ENCODE data around the gene PKMYT1.
A peak's percentile ranks its signal among the peaks of the same experiment; 100 is the strongest.

The PKMYT1 gene

DNA sequence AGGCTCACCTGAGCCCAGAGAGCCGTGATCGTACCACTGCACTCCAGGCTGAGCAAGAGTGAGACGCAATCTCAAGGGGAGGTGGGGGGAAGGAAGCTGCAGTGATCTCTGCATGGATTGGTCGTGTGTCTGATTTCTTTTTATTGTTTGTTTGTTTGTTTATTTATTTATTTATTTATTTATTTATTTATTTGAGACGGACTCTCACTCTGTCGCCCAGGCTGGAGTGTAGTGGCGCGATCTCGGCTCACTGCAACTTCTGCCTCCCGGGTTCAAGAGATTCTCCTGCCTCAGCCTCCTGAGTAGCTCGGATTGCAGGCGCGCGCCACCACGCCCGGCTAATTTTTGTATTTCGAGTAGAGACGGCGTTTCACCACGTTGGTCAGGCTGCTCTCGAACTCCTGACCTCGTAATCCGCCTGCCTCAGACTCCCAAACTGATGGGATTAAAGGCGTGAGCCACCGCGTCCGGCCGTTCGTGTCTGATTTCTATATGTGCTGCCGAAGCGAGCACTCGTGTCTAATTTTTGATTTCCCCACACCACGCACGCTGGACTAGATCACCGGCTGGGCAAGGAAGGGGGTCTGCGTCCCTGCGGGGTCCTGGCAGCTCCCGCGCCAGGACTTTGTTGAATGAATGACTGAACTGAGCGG, 39.5 kb upstream of the PKMYT1 start:
- TF ChIP-seq, protein P1, sequence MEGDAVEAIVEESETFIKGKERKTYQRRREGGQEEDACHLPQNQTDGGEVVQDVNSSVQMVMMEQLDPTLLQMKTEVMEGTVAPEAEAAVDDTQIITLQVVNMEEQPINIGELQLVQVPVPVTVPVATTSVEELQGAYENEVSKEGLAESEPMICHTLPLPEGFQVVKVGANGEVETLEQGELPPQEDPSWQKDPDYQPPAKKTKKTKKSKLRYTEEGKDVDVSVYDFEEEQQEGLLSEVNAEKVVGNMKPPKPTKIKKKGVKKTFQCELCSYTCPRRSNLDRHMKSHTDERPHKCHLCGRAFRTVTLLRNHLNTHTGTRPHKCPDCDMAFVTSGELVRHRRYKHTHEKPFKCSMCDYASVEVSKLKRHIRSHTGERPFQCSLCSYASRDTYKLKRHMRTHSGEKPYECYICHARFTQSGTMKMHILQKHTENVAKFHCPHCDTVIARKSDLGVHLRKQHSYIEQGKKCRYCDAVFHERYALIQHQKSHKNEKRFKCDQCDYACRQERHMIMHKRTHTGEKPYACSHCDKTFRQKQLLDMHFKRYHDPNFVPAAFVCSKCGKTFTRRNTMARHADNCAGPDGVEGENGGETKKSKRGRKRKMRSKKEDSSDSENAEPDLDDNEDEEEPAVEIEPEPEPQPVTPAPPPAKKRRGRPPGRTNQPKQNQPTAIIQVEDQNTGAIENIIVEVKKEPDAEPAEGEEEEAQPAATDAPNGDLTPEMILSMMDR (IDR thresholded peaks at IDR 0.05; ENCODE audit: insufficient read depth, low read length, poor library complexity, severe bottlenecking) = no peak
- no peak for DNase-seq (ENCODE audit: extremely low read depth, insufficient read length)
- no peaks in the 10 kb centered on the region; the same call in 1 of the 2 replicates for H3K27me3 ChIP-seq (replicated peaks; ENCODE audit: control insufficient read depth, insufficient read depth, low read length)

DNA sequence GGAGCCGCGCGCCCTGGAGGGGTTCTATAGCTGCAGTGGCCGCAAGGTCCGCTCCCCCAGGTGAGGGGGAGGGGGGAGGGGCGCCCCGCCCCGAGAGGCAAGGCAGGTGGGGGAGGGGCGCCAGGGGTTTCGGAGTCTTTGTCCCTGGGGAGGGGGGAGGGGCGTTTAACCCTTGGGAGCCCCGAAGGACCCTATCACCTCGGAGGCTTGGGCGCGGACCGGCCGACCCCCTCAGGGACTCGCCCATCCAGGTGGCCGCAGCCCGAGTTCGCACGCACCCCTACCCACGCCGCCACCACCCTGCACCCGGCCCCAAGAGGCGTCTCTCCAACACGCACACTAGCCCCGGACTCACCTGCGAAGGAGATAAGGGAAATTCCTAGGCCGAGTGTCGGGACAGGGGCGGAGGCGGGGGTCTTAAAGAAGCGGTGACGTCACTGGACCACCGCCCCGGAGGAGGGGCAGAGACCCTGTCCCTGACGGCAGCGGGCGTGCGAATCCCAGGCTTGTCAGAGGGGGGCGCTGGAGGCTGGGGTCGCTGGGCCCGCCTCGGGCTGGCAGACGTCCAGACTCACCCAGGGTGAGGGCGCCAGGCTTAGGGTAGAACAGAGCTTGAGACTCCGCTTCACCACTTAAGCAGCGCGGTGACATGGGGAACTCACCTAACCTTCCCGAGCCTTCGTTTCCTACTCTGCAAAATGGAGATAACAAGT, 37.7 kb upstream of the PKMYT1 start, which contains the start of gene CLDN6:
CLDN6 (minus strand) TSS at position 390 of the 713 bp plus-strand sequence. CDS start 2,162 bp downstream, outside the sequence.
- no peak within 1 kb of the TSS for H3K4me3 ChIP-seq (replicated peaks; ENCODE audit: low read depth, low read length)
- TF ChIP-seq, protein P1 (IDR thresholded peaks at IDR 0.05; ENCODE audit: insufficient read depth, low read length, poor library complexity, severe bottlenecking) = peak; percentile 29
- H3K27me3 ChIP-seq (replicated peaks; ENCODE audit: control insufficient read depth, insufficient read depth, low read length) = no peaks in the 10 kb centered on the region; the same call in none of the 2 replicates
- H3K36me3 ChIP-seq (ENCODE audit: control insufficient read depth, insufficient read depth, low read length) = no peaks in the 10 kb centered on the region
- no peak for DNase-seq (ENCODE audit: extremely low read depth, insufficient read length)

More for the DNA sequence above, 39.5 kb upstream of the PKMYT1 start:
- no peaks in the 10 kb centered on the region for H3K36me3 ChIP-seq (ENCODE audit: control insufficient read depth, insufficient read depth, low read length)
- peak overlapping the region; percentile 58 for H3K4me3 ChIP-seq (replicated peaks; ENCODE audit: low read depth, low read length)

DNA sequence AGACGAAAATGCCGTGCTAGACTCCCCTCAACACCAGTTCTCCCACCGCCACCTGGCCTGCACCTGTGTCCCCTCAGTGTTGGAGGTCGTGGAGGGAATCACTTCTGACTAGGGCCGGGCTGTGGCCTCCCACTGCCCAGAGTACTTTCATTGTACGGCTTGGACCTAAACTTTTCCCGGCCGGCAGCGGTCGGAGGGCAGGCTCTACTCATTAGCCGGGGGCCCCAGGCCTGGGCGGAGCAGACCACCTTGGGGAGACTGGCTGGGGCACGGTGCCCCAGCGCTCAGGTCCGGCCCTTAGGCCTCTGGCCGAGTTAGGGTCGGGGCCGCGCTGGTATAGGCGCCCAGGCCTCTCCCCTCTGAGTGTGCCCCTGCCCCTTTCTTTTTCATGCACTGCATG, 37.1 kb upstream of the PKMYT1 start:
- H3K36me3 ChIP-seq (ENCODE audit: control insufficient read depth, insufficient read depth, low read length) = no peaks in the 10 kb centered on the region
- no peak for DNase-seq (ENCODE audit: extremely low read depth, insufficient read length)
- TF ChIP-seq, protein P1 (IDR thresholded peaks at IDR 0.05; ENCODE audit: insufficient read depth, low read length, poor library complexity, severe bottlenecking) = no peak
- no peak overlapping the region for H3K4me3 ChIP-seq (replicated peaks; ENCODE audit: low read depth, low read length)
- no peaks in the 10 kb centered on the region; the same call in none of the 2 replicates for H3K27me3 ChIP-seq (replicated peaks; ENCODE audit: control insufficient read depth, insufficient read depth, low read length)

DNA sequence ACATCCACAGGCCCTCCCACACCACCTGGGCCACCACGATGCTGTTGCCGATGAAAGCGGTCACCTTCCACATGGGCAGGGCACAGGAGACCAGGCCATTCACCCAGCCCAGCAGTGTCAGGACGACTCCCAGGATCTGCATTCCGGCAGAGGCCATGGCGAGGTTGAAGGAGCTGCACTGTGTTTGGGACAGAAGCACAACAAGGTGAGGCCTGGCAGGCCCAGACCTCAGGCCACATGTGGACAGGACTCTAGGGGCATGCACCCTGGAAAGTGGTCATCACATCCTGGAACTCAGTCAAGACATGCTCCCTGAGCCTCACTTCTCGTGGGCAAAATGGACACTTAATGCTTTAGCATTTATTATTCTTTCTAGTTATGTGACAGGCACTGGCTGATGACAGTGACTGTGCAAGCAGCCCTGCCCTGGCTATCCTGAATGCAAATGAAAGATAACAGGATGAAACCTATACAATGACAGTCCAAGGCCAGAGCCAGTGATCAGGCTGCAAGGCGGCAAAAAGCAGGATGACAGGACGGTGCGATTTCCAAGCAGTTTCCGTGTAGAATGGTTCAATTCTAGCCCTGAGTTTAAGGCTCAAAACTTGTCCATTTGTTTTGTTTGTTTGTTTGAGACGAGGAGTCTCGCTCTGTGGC, 35.7 kb upstream of the PKMYT1 start:
- Histone ChIP-seq H3K36me3 (ENCODE audit: control insufficient read depth, insufficient read depth, low read length) (no peaks in the 10 kb centered on the region), H3K4me3 (replicated peaks; ENCODE audit: low read depth, low read length) (no peak overlapping the region), H3K27me3 (replicated peaks; ENCODE audit: control insufficient read depth, insufficient read depth, low read length) (no peaks in the 10 kb centered on the region; the same call in none of the 2 replicates)
- DNase-seq (ENCODE audit: extremely low read depth, insufficient read length) = no peak
- TF ChIP-seq, protein P1 (IDR thresholded peaks at IDR 0.05; ENCODE audit: insufficient read depth, low read length, poor library complexity, severe bottlenecking) = no peak

DNA sequence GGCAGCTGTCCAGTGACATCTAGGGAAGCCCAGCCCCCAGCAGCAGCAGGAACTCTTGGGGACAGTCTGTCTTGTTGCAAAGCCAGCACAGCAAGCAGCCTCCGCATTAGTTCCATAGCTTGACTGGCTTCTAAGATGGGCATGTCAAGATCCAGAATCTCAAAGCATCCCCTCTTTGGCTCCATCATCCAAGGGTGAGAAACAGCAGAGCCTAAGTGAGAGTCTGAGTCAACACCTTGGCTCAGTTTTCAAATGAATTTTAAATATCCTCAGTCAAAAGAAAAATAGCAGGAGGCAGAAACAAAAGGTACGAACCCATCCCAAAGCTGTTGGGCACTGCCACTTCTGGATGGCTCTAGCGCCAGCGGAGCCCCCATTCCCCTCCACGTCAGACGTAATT, 34.7 kb upstream of the PKMYT1 start:
- Histone ChIP-seq H3K4me3 (replicated peaks; ENCODE audit: low read depth, low read length) (no peak overlapping the region), H3K36me3 (ENCODE audit: control insufficient read depth, insufficient read depth, low read length) (no peaks in the 10 kb centered on the region), H3K27me3 (replicated peaks; ENCODE audit: control insufficient read depth, insufficient read depth, low read length) (no peaks in the 10 kb centered on the region; the same call in none of the 2 replicates)
- TF ChIP-seq, protein P1 (IDR thresholded peaks at IDR 0.05; ENCODE audit: insufficient read depth, low read length, poor library complexity, severe bottlenecking) = no peak
- no peak for DNase-seq (ENCODE audit: extremely low read depth, insufficient read length)

All from GM06990 (cell line).